H9 (cell line): ENCODE data around the gene LRRN4CL. TPM values are rescaled to one million over a fixed set of nuclear protein-coding genes. Genes with fewer than 3 reads are reported as not detected.

Experiments
- DNase-seq: peaks from one replicate; pipeline ENCODE4 v3.0.0-alpha.2; 2017
- H2AFZ ChIP-seq: one replicate; pipeline ENCODE4 v1.6.1; 2013; ENCODE audit warnings: mild to moderate bottlenecking, low read length, control low read depth, moderate library complexity
- H2AK5ac ChIP-seq: 2 replicates; pipeline ENCODE4 v1.6.1; 2013; ENCODE audit warnings: low read length, control low read depth, mixed read lengths; ENCODE audit not compliant: insufficient read length
- H2BK120ac ChIP-seq: one replicate; pipeline ENCODE4 v1.6.1; 2013; ENCODE audit warnings: low read depth, mild to moderate bottlenecking, low read length, control low read depth, inconsistent platforms; ENCODE audit not compliant: poor library complexity, severe bottlenecking
- H2BK12ac ChIP-seq: 2 replicates; pipeline ENCODE4 v1.6.1; 2013; ENCODE audit warnings: low read length, control low read depth, mixed read lengths, low read depth; ENCODE audit not compliant: insufficient read length
- H2BK15ac ChIP-seq: 2 replicates; pipeline ENCODE4 v1.6.1; 2013; ENCODE audit warnings: low read depth, low read length, control low read depth
- H2BK20ac ChIP-seq: one replicate; pipeline ENCODE4 v1.6.1; 2013; ENCODE audit warnings: low read depth, mild to moderate bottlenecking, low read length, control low read depth, inconsistent platforms; ENCODE audit not compliant: poor library complexity, severe bottlenecking
- H2BK5ac ChIP-seq: 2 replicates; pipeline ENCODE4 v1.6.1; 2013; ENCODE audit warnings: low read length, control low read depth, mixed read lengths; ENCODE audit not compliant: insufficient read length
- H3K14ac ChIP-seq: 2 replicates; pipeline ENCODE4 v1.6.1; 2013; ENCODE audit warnings: low read length, control low read depth; ENCODE audit not compliant: insufficient read depth
- H3K18ac ChIP-seq: 2 replicates; pipeline ENCODE4 v1.6.1; 2013; ENCODE audit warnings: low read depth, mild to moderate bottlenecking, mixed read lengths, low read length, control low read depth; ENCODE audit not compliant: insufficient read length
- H3K23ac ChIP-seq: 2 replicates; pipeline ENCODE4 v1.6.1; 2013; ENCODE audit warnings: low read length, control low read depth, mixed read lengths, low read depth; ENCODE audit not compliant: insufficient read length
- H3K23me2 ChIP-seq: 2 replicates; pipeline ENCODE4 v1.6.1; 2013; ENCODE audit warnings: low read depth, mild to moderate bottlenecking, mixed read lengths, low read length, control low read depth; ENCODE audit not compliant: insufficient read length, poor library complexity, severe bottlenecking
- H3K27ac ChIP-seq: 2 replicates; pipeline ENCODE4 v1.5.1; 2013; ENCODE audit warnings: low read length, control low read depth, mixed read lengths, low read depth; ENCODE audit not compliant: insufficient read length
- H3K27me3 ChIP-seq: 2 replicates; pipeline ENCODE4 v1.6.1; 2013; ENCODE audit warnings: low read length, control low read depth, inconsistent platforms; ENCODE audit not compliant: insufficient read depth
- H3K4ac ChIP-seq: 2 replicates; pipeline ENCODE4 v1.6.1; 2013; ENCODE audit warnings: low read depth, mild to moderate bottlenecking, control low read depth, inconsistent platforms, low read length, moderate library complexity
- H3K4me1 ChIP-seq: 2 replicates; pipeline ENCODE4 v1.6.1; 2013; ENCODE audit warnings: low read length, control low read depth, inconsistent platforms; ENCODE audit not compliant: insufficient read depth
- H3K4me2 ChIP-seq: 2 replicates; pipeline ENCODE4 v1.6.1; 2013; ENCODE audit warnings: low read length, control low read depth, mixed read lengths; ENCODE audit not compliant: insufficient read length, insufficient read depth
- H3K56ac ChIP-seq: 2 replicates; pipeline ENCODE4 v1.6.1; 2013; ENCODE audit warnings: low read depth, mild to moderate bottlenecking, mixed read lengths, low read length, control low read depth; ENCODE audit not compliant: insufficient read length
- H3K79me1 ChIP-seq: 2 replicates; pipeline ENCODE4 v1.6.1; 2013; ENCODE audit warnings: low read depth, mild to moderate bottlenecking, moderate library complexity, low read length, control low read depth, inconsistent platforms; ENCODE audit not compliant: insufficient read depth, poor library complexity, severe bottlenecking
- H3K79me2 ChIP-seq: 2 replicates; pipeline ENCODE4 v1.6.1; 2013; ENCODE audit warnings: low read length, control low read depth, inconsistent platforms; ENCODE audit not compliant: insufficient read depth
- H3K9ac ChIP-seq: 2 replicates; pipeline ENCODE4 v1.6.1; 2013; ENCODE audit warnings: low read length, control low read depth, mixed read lengths; ENCODE audit not compliant: insufficient read length; ENCODE audit errors: extremely low read depth
- H3K9me3 ChIP-seq: one replicate; pipeline ENCODE4 v1.6.1; 2013; ENCODE audit warnings: low read depth, low read length, inconsistent platforms; ENCODE audit not compliant: control insufficient read depth
- H3T11ph ChIP-seq: one replicate; pipeline ENCODE4 v1.6.1; 2013; ENCODE audit warnings: mild to moderate bottlenecking, low read length, control low read depth, inconsistent platforms
- H4K20me1 ChIP-seq: one replicate; pipeline ENCODE4 v1.6.1; 2013; ENCODE audit not compliant: control insufficient read depth, insufficient read length, insufficient read depth
- H4K5ac ChIP-seq: 2 replicates; pipeline ENCODE4 v1.6.1; 2013; ENCODE audit warnings: low read depth, mild to moderate bottlenecking, mixed read lengths, low read length, control low read depth; ENCODE audit not compliant: insufficient read length
- H4K8ac ChIP-seq: replicated peaks from 2 replicates; pipeline ENCODE4 v1.6.1; 2013; ENCODE audit warnings: low read length, control low read depth, mixed read lengths, low read depth; ENCODE audit not compliant: insufficient read length
- H4K91ac ChIP-seq: 2 replicates; pipeline ENCODE4 v1.6.1; 2013; ENCODE audit warnings: low read depth, mild to moderate bottlenecking, moderate library complexity, mixed read lengths, low read length, control low read depth; ENCODE audit not compliant: insufficient read length
- H3K27ac Mint-ChIP-seq, 3 experiments: 2 replicates in 2 of 3; 3 replicates in 1 of 3; pipeline ENCODE4 v1.8.0; 2020 to 2021; ENCODE audit warnings: mixed read lengths in 3 of 3, mild to moderate bottlenecking in 1 of 3, moderate library complexity in 1 of 3
- H3K27me3 Mint-ChIP-seq: 2 replicates; pipeline ENCODE4 v1.8.0; 2021; ENCODE audit warnings: low read depth, mild to moderate bottlenecking, moderate library complexity, mixed read lengths
- H3K36me3 Mint-ChIP-seq, 3 experiments: 2 replicates in 2 of 3; 3 replicates in 1 of 3; pipeline ENCODE4 v1.8.0; 2020 to 2021; ENCODE audit warnings: low read depth in 3 of 3, mixed read lengths in 3 of 3; ENCODE audit not compliant: insufficient read depth in 1 of 3
- H3K4me1 Mint-ChIP-seq, 2 experiments: 2 replicates each; pipeline ENCODE4 v1.8.0; 2020; ENCODE audit warnings: mixed read lengths in 2 of 2
- H3K4me3 Mint-ChIP-seq, 2 experiments: 2 replicates in 1 of 2; 3 replicates in 1 of 2; pipeline ENCODE4 v1.8.0; 2020 to 2021; ENCODE audit warnings: mild to moderate bottlenecking in 2 of 2, mixed read lengths in 2 of 2, moderate library complexity in 1 of 2
- H3K9me3 Mint-ChIP-seq, 2 experiments: 2 replicates in 1 of 2; 3 replicates in 1 of 2; pipeline ENCODE4 v1.8.0; 2020; ENCODE audit warnings: mild to moderate bottlenecking in 2 of 2, mixed read lengths in 2 of 2, moderate library complexity in 1 of 2
- whole genome bisulfite sequencing: extraction: QIAGEN DNeasy Blood & Tissue Kit; methylation state at CpG from one replicate; pipeline ENCODE4 v1.1.7; 2013; ENCODE audit warnings: missing lambda C conversion rate, low lambda C conversion rate, mixed read lengths; ENCODE audit not compliant: insufficient read length; ENCODE audit errors: extremely low coverage; 5-methylcytosine and 5-hydroxymethylcytosine counted together
- total RNA-seq: library from RNA; stranded (reverse); gene quantifications from 2 replicates; pipeline ENCODE4 v1.2.1, GENCODE V29; 2021
- TF ChIP-seq, protein P1 (sequence below): fragments of 200-600 bp; sonication (generic); conservative IDR thresholded peaks from 3 replicates; pipeline ENCODE4 v1.8.0; 2021; ENCODE audit warnings: antibody characterized with exemption, mild to moderate bottlenecking

Gene LRRN4CL
- total RNA-seq, 1 experiment from 2014 or later: 0.59 TPM

GRCh38 chr11:62682518-62682917 lies 6.8 kb downstream of the LRRN4CL start:
- TF ChIP-seq, protein P1, sequence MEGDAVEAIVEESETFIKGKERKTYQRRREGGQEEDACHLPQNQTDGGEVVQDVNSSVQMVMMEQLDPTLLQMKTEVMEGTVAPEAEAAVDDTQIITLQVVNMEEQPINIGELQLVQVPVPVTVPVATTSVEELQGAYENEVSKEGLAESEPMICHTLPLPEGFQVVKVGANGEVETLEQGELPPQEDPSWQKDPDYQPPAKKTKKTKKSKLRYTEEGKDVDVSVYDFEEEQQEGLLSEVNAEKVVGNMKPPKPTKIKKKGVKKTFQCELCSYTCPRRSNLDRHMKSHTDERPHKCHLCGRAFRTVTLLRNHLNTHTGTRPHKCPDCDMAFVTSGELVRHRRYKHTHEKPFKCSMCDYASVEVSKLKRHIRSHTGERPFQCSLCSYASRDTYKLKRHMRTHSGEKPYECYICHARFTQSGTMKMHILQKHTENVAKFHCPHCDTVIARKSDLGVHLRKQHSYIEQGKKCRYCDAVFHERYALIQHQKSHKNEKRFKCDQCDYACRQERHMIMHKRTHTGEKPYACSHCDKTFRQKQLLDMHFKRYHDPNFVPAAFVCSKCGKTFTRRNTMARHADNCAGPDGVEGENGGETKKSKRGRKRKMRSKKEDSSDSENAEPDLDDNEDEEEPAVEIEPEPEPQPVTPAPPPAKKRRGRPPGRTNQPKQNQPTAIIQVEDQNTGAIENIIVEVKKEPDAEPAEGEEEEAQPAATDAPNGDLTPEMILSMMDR: no peak

More at GRCh38 chr11:62682518-62682917, 6.8 kb downstream of the LRRN4CL start:
- no peak overlapping the region for H2BK20ac ChIP-seq
- H2AK5ac ChIP-seq: no peak overlapping the region
- no peak overlapping the region for H3K23ac ChIP-seq
- H3K27ac Mint-ChIP-seq: no peak overlapping the region
- no peak overlapping the region for H3K9ac ChIP-seq
- H3K27me3 ChIP-seq: no peaks in the 10 kb centered on the region
- no peak overlapping the region for H3K4me3 Mint-ChIP-seq
- no peaks in the 10 kb centered on the region for H3K79me1 ChIP-seq
- H2BK12ac ChIP-seq: no peak overlapping the region
- H4K5ac ChIP-seq: no peak overlapping the region
- H4K8ac ChIP-seq: no peak overlapping the region
- no peak overlapping the region for H2BK120ac ChIP-seq
- H3T11ph ChIP-seq: no peak overlapping the region
- H2AFZ ChIP-seq: no peak overlapping the region
- no peak overlapping the region for H3K4ac ChIP-seq
- no peak overlapping the region for H2BK15ac ChIP-seq
- peaks cover 8% of the 10 kb centered on the region for H3K23me2 ChIP-seq
- no peak overlapping the region for H3K18ac ChIP-seq
- WGBS: no CpG with 5 or more reads among the region's 7 CpGs
- H3K36me3 Mint-ChIP-seq: peaks cover 6 to 8% (median 7%) of the 10 kb centered on the region in 3 experiments; a peak in 5 of 7 replicates
- H3K9me3 Mint-ChIP-seq: 0 out of 5 replicates have a peak, but pooled peaks cover 0 to 2% of the 10 kb centered on the region in 2 experiments
- no peak overlapping the region for H3K56ac ChIP-seq
- no peak overlapping the region for H3K4me2 ChIP-seq
- no peaks in the 10 kb centered on the region for H4K20me1 ChIP-seq
- H3K4me1 Mint-ChIP-seq: peaks cover 10 to 13% of the 10 kb centered on the region in 2 experiments
- DNase-seq: no peak
- no peaks in the 10 kb centered on the region for H3K27me3 Mint-ChIP-seq
- H3K27ac ChIP-seq: no peak overlapping the region
- no peak overlapping the region for H3K14ac ChIP-seq
- H3K79me2 ChIP-seq: no peaks in the 10 kb centered on the region
- H3K9me3 ChIP-seq: no peaks in the 10 kb centered on the region
- no peaks in the 10 kb centered on the region for H3K4me1 ChIP-seq
- H2BK5ac ChIP-seq: no peak overlapping the region
- H4K91ac ChIP-seq: no peak overlapping the region
